Endothelial cell of umbilical vein (primary cell): ENCODE measurements around the gene CBFA2T3.

Experiments used
- EZH2 ChIP-seq: IDR thresholded peaks from 2 replicates; pipeline ENCODE4 v1.6.1; 2012; ENCODE audit warnings: borderline replicate concordance, low read depth, mild to moderate bottlenecking, moderate library complexity, low read length, inconsistent platforms; ENCODE audit not compliant: severe bottlenecking
- POLR2AphosphoS5 ChIP-seq: IDR thresholded peaks from 2 replicates; pipeline ENCODE4 v1.6.1; 2012; ENCODE audit warnings: low read depth, mild to moderate bottlenecking, control low read depth, low read length, moderate library complexity; ENCODE audit not compliant: insufficient read depth

DNA sequence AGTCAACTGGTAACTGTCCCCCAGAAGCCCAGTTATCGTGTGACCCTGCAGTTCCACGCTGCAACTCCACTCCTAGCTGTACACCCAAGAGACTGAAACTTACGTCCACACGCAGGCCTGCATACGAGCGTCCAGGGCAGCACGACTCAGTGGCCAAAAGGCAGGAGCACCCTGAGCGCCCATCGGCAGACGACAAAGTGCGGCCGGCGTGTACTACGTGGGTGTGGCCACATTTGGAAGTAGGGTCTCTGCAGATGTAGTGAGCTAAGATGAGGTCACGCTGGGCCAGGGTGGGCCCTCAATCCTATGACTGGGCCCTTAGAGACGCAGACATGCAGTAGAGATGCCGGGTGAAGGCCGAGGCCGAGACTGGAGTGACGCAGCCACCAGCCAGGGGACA is 133.8 kb downstream of the CBFA2T3 start:
- TF ChIP-seq POLR2AphosphoS5 (no peak), EZH2 (no peak)
